HG02973 (cell line): ENCODE data around the gene CRHR2.

Experiments
- ATAC-seq: cut with Tn5 transposase; IDR thresholded peaks from one replicate; pipeline ENCODE4 v1.9.1; 2021; ENCODE audit warnings: moderate library complexity; ENCODE audit not compliant: unreplicated experiment

Gene CRHR2

GRCh38 chr7:30633223-30633622 is 49.0 kb downstream of the CRHR2 start:
- no peak for ATAC-seq

GRCh38 chr7:30630986-30631385 is 51.3 kb downstream of the CRHR2 start:
- ATAC-seq: no peak

- ATAC-seq: no peak
These were observed 55.2 kb downstream of the CRHR2 start for GRCh38 chr7:30627026-30627425.

GRCh38 chr7:30625283-30625682 is 57.0 kb downstream of the CRHR2 start:
- ATAC-seq: no peak

- no peak for ATAC-seq
These were observed 63.3 kb downstream of the CRHR2 start for GRCh38 chr7:30618961-30619360.

GRCh38 chr7:30618080-30618676 is 64.1 kb downstream of the CRHR2 start:
- ATAC-seq: no peak

- no peak for ATAC-seq
These were observed 64.9 kb downstream of the CRHR2 start for GRCh38 chr7:30617359-30617758.

- ATAC-seq: no peak
These were observed 65.9 kb downstream of the CRHR2 start for GRCh38 chr7:30616318-30616717.

GRCh38 chr7:30613366-30614325 is 68.6 kb downstream of the CRHR2 start:
- ATAC-seq: no peak

GRCh38 chr7:30612658-30613265 is 69.5 kb downstream of the CRHR2 start:
- no peak for ATAC-seq

- no peak for ATAC-seq
These were observed 76.4 kb downstream of the CRHR2 start for GRCh38 chr7:30605832-30606231.

GRCh38 chr7:30604901-30605300 is 77.4 kb downstream of the CRHR2 start:
- no peak for ATAC-seq
